CD14-positive monocyte (primary cell): ENCODE measurements around the gene TECPR1. TPM values are rescaled to one million over a fixed set of nuclear protein-coding genes. Genes with fewer than 3 reads are reported as not detected.

Experiments used
- DNase-seq, 3 donors: peaks; one replicate each; pipeline ENCODE4 v3.0.0-alpha.2; 2011 to 2022
- H2AFZ ChIP-seq: 2 replicates; pipeline ENCODE4 v1.6.0; 2012; ENCODE audit warnings: mild to moderate bottlenecking, low read depth, low read length, inconsistent platforms; ENCODE audit not compliant: insufficient read depth, poor library complexity, severe bottlenecking
- H3K27ac ChIP-seq, 2 donors: 1 replicate in 1 of 2; 2 replicates in 1 of 2; pipeline ENCODE4 v1.5.1; 2012 to 2013; ENCODE audit warnings: low read length in 2 of 2, control low read depth in 1 of 2, inconsistent platforms in 1 of 2, low read depth in 1 of 2, mild to moderate bottlenecking in 1 of 2
- H3K27me3 ChIP-seq, 2 donors: one replicate each; pipeline versions ENCODE4 v1.6.0 to v1.6.1; 2011 to 2013; ENCODE audit warnings: low read length in 2 of 2; ENCODE audit not compliant: control insufficient read depth in 2 of 2, insufficient read depth in 2 of 2
- H3K36me3 ChIP-seq, 2 donors: replicated peaks in 1 of 2; 1 replicate in 1 of 2; 2 replicates in 1 of 2; pipeline versions ENCODE4 v1.5.1 to v1.6.1; 2012 to 2013; ENCODE audit warnings: low read length in 2 of 2, control low read depth in 1 of 2, inconsistent platforms in 1 of 2, mild to moderate bottlenecking in 1 of 2; ENCODE audit not compliant: insufficient read depth in 2 of 2, control insufficient read depth in 1 of 2
- H3K4me1 ChIP-seq, 2 donors: 1 replicate in 1 of 2; 2 replicates in 1 of 2; pipeline versions ENCODE4 v1.5.1 to v1.6.1; 2012 to 2013; ENCODE audit warnings: low read length in 2 of 2, control low read depth in 1 of 2, inconsistent platforms in 1 of 2, mild to moderate bottlenecking in 1 of 2, moderate library complexity in 1 of 2; ENCODE audit not compliant: insufficient read depth in 2 of 2, control insufficient read depth in 1 of 2
- H3K4me2 ChIP-seq: replicated peaks from 2 replicates; pipeline ENCODE3; 2012; ENCODE audit warnings: low read length, moderate library complexity, mild to moderate bottlenecking; ENCODE audit not compliant: poor library complexity, severe bottlenecking; ENCODE audit errors: extremely low read depth
- H3K4me3 ChIP-seq, 3 experiments: fragments of 200-600 bp in 1 of 3; sonication (generic) in 1 of 3; replicated peaks in 1 of 3; 1 replicate in 2 of 3; 2 replicates in 1 of 3; pipeline ENCODE4 v1.5.1; 2011 to 2013; ENCODE audit warnings: low read length in 3 of 3, mild to moderate bottlenecking in 3 of 3, control low read depth in 2 of 3, low read depth in 2 of 3, inconsistent platforms in 1 of 3, moderate library complexity in 1 of 3
- H3K79me2 ChIP-seq: 2 replicates; pipeline ENCODE4 v1.6.0; 2012; ENCODE audit warnings: mild to moderate bottlenecking, control low read depth, inconsistent platforms, low read length, moderate library complexity; ENCODE audit not compliant: insufficient read depth
- H3K9ac ChIP-seq: 2 replicates; pipeline ENCODE4 v1.6.0; 2017; ENCODE audit warnings: low read length, mild to moderate bottlenecking; ENCODE audit not compliant: insufficient read depth, poor library complexity, severe bottlenecking
- H3K9me3 ChIP-seq, 2 donors: replicated peaks in 1 of 2; 1 replicate in 1 of 2; 2 replicates in 1 of 2; pipeline versions ENCODE4 v1.5.1 to v1.6.1; 2012 to 2013; ENCODE audit warnings: low read length in 2 of 2, control low read depth in 1 of 2; ENCODE audit not compliant: control insufficient read depth in 1 of 2, insufficient read depth in 1 of 2
- H4K20me1 ChIP-seq: 2 replicates; pipeline ENCODE4 v1.6.0; 2012; ENCODE audit warnings: mild to moderate bottlenecking, low read length, control low read depth, moderate library complexity; ENCODE audit not compliant: insufficient read depth
- H3K27ac Mint-ChIP-seq, 7 donors: one replicate each; pipeline ENCODE4 v1.8.0; 2020; ENCODE audit warnings: mild to moderate bottlenecking in 7 of 7, mixed read lengths in 7 of 7, moderate library complexity in 6 of 7, inconsistent platforms in 2 of 7
- H3K27me3 Mint-ChIP-seq, 3 donors: one replicate each; pipeline ENCODE4 v1.8.0; 2021 to 2022; ENCODE audit warnings: low read depth in 3 of 3, mild to moderate bottlenecking in 3 of 3, mixed read lengths in 3 of 3, moderate library complexity in 3 of 3, inconsistent platforms in 1 of 3
- H3K36me3 Mint-ChIP-seq, 2 donors: one replicate each; pipeline ENCODE4 v1.8.0; 2020; ENCODE audit warnings: mixed read lengths in 2 of 2, inconsistent platforms in 1 of 2, mild to moderate bottlenecking in 1 of 2
- H3K4me1 Mint-ChIP-seq: one replicate; pipeline ENCODE4 v1.8.0; 2020; ENCODE audit warnings: mild to moderate bottlenecking, mixed read lengths
- H3K4me3 Mint-ChIP-seq, 2 donors: one replicate each; pipeline ENCODE4 v1.8.0; 2020; ENCODE audit warnings: mild to moderate bottlenecking in 2 of 2, mixed read lengths in 2 of 2, moderate library complexity in 1 of 2
- H3K9me3 Mint-ChIP-seq, 7 donors: one replicate each; pipeline ENCODE4 v1.8.0; 2020 to 2022; ENCODE audit warnings: mixed read lengths in 7 of 7, mild to moderate bottlenecking in 6 of 7, moderate library complexity in 6 of 7, inconsistent platforms in 2 of 7
- CTCF ChIP-seq: fragments of 200-600 bp; IDR thresholded peaks from one replicate; pipeline ENCODE4 v1.8.0; 2022; ENCODE audit warnings: antibody characterized with exemption, mild to moderate bottlenecking
- WGBS: methylation state at CpG from one replicate; pipeline ENCODE4 v1.1.5; 2013; ENCODE audit warnings: missing lambda C conversion rate; ENCODE audit not compliant: insufficient coverage; 5-methylcytosine and 5-hydroxymethylcytosine counted together
- intact Hi-C, 2 donors: fragments of 100-400 bp; cut with micrococcal nuclease; formaldehyde crosslinking; loops; one replicate each; pipeline versions ENCODE4 v1.15.0 to v1.15.1; 2023
- polyA plus RNA-seq, 3 donors: library from polyadenylated mRNA; depleted of rRNA in 1 of 3; unstranded in 2 of 3; stranded (reverse) in 1 of 3; fragments of 300-500 nt in 2 of 3; fragments of >200 nt in 1 of 3; fragmentation: Illumina TruSeq in 2 of 3; gene quantifications; 1 replicate in 2 of 3; 2 replicates in 1 of 3; pipeline ENCODE4 v1.2.3, GENCODE V29; 2012 to 2021

TECPR1 gene
- polyA plus RNA-seq, 3 donors = 5.7 to 20.0 (median 10.2) TPM

- H3K79me2 ChIP-seq = no peaks in the 10 kb centered on the region
- H4K20me1 ChIP-seq = no peaks in the 10 kb centered on the region
- H3K4me3 Mint-ChIP-seq = no peak overlapping the region
- H3K4me1 ChIP-seq = no peaks in the 10 kb centered on the region
- H3K27ac ChIP-seq = no peak overlapping the region
- no peak for TF ChIP-seq CTCF
- no peak for DNase-seq
- peaks cover 34 to 78% of the 10 kb centered on the region in 2 donors for H3K36me3 Mint-ChIP-seq
- no peak overlapping the region for H3K9ac ChIP-seq
- WGBS = 98% methylated on average over 19 of the region's 21 CpGs
- H3K4me2 ChIP-seq = no peak overlapping the region
- H3K4me3 ChIP-seq = no peak overlapping the region
- H3K27me3 Mint-ChIP-seq = peaks cover 1 to 2% (median 2%) of the 10 kb centered on the region in 3 donors
- H3K27me3 ChIP-seq = no peaks in the 10 kb centered on the region
- H3K4me1 Mint-ChIP-seq = no peaks in the 10 kb centered on the region
- no peaks in the 10 kb centered on the region for H3K9me3 ChIP-seq
- no peak overlapping the region for H2AFZ ChIP-seq
- intact Hi-C loops = no loop called here
- no peak overlapping the region for H3K27ac Mint-ChIP-seq
- peaks cover 63 to 73% of the 10 kb centered on the region in 2 donors for H3K36me3 ChIP-seq
- peaks cover 0 to 5% (median 0%) of the 10 kb centered on the region in 7 donors for H3K9me3 Mint-ChIP-seq
These were observed 27.3 kb downstream of the TECPR1 start for GRCh38 chr7:98224701-98225181.

GRCh38 chr7:98223898-98224700 is 27.9 kb downstream of the TECPR1 start:
- Histone ChIP-seq H3K27me3 (no peaks in the 10 kb centered on the region), H3K36me3 (peaks cover 57 to 67% of the 10 kb centered on the region in 2 donors), H3K4me1 (no peaks in the 10 kb centered on the region), H3K79me2 (no peaks in the 10 kb centered on the region), H3K9ac (no peak overlapping the region), H3K4me3 (no peak overlapping the region), H3K27ac (no peak overlapping the region), H2AFZ (no peak overlapping the region), H3K4me2 (no peak overlapping the region), H3K9me3 (no peaks in the 10 kb centered on the region), H4K20me1 (peaks cover 1% of the 10 kb centered on the region)
- Mint-ChIP-seq H3K4me3 (no peak overlapping the region), H3K36me3 (peaks cover 37 to 79% of the 10 kb centered on the region in 2 donors), H3K4me1 (no peaks in the 10 kb centered on the region), H3K27ac (no peak overlapping the region), H3K9me3 (peaks cover 0 to 5% (median 0%) of the 10 kb centered on the region in 7 donors), H3K27me3 (peaks cover 1 to 2% (median 2%) of the 10 kb centered on the region in 3 donors)
- 98% methylated on average over 18 of the region's 21 CpGs for WGBS
- intact Hi-C loops = no loop called here
- no peak for TF ChIP-seq CTCF
- no peak for DNase-seq
